Ectodermal cell (in vitro differentiated cells): Measurements from ENCODE around the gene TRUB1. TPM values are rescaled to one million over a fixed set of nuclear protein-coding genes. Genes with fewer than 3 reads are reported as not detected.
"Not testable (repeated sequence)": the region's sequence is repeated elsewhere in the genome, so short reads cannot be mapped to it uniquely, and the experiment has no call there.

ENCODE experiments used
- H3K27ac ChIP-seq: 2 replicates; pipeline ENCODE4 v1.7.0; 2013; ENCODE audit warnings: mild to moderate bottlenecking, low read depth, low read length; ENCODE audit not compliant: insufficient read depth, poor library complexity, severe bottlenecking
- H3K27me3 ChIP-seq: 2 replicates; pipeline ENCODE4 v1.7.0; 2013; ENCODE audit warnings: mild to moderate bottlenecking, low read length; ENCODE audit not compliant: insufficient read depth, control insufficient read depth, poor library complexity, severe bottlenecking
- H3K36me3 ChIP-seq: one replicate; pipeline ENCODE4 v1.7.0; 2013; ENCODE audit warnings: low read length; ENCODE audit not compliant: control insufficient read depth, insufficient read depth
- H3K4me1 ChIP-seq: one replicate; pipeline ENCODE4 v1.7.0; 2013; ENCODE audit warnings: low read length; ENCODE audit not compliant: control insufficient read depth, insufficient read depth
- H3K4me3 ChIP-seq: 2 replicates; pipeline ENCODE4 v1.7.0; 2013; ENCODE audit warnings: low read depth, low read length, control low read depth; ENCODE audit not compliant: insufficient read depth
- H3K9me3 ChIP-seq: 2 replicates; pipeline ENCODE4 v1.7.0; 2013; ENCODE audit warnings: mild to moderate bottlenecking, low read length, moderate library complexity; ENCODE audit not compliant: control insufficient read depth
- WGBS, 2 experiments: methylation state at CpG; one replicate each; pipeline ENCODE4 v1.1.7; 2013; ENCODE audit warnings: missing lambda C conversion rate in 2 of 2; 5-methylcytosine and 5-hydroxymethylcytosine counted together
- polyA plus RNA-seq, 4 experiments: library from polyadenylated mRNA; stranded (reverse); fragments of 50-300 nt; gene quantifications; one replicate each; pipeline ENCODE4 v1.2.3, GENCODE V29; 2013

TRUB1 gene
- 22.9 TPM for polyA plus RNA-seq (2013, experiment 1 of 4)
- 24.0 TPM for polyA plus RNA-seq (2013, experiment 2 of 4)
- polyA plus RNA-seq (2013, experiment 3 of 4) = 20.6 TPM
- 21.1 TPM for polyA plus RNA-seq (2013, experiment 4 of 4)

DNA sequence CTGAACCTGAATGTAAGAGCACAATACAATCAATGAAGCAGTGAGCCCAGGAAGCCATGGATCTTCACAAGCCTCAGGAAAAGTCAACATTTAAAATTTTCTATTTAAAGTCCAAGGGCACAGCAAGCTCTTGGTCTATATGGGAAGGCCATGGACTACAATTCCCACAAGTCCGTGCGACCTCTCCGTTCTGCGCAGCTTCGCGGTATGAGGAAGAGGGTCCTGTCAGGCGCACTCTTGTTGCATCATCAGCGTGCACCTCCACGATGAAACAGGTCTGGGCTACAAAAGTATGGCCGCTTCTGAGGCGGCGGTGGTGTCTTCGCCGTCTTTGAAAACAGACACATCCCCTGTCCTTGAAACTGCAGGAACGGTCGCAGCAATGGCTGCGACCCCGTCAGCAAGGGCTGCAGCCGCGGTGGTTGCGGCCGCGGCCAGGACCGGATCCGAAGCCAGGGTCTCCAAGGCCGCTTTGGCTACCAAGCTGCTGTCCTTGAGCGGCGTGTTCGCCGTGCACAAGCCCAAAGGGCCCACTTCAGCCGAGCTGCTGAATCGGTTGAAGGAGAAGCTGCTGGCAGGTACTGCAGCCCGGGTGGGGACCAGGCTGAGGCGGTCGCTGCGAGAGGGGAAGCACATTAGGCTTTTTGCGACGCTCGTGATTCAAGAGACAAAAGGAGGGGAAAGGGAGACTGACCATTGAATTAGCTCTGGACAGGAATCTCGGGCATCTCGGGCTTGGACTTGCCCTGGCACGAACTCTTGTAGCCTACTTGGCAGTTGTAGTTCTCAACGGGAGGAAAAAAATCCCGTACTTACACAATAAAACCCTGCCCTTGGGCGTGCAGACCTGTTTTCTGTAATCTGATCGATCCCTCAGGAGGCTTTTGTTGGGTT, at the start of gene TRUB1:
TRUB1 (plus strand) TSS at position 234 of the 894 bp plus-strand sequence; CDS start at position 293, 59 bp downstream.
- Histone ChIP-seq H3K4me1 (no peaks in the 10 kb centered on the region), H3K27ac (peak within 1 kb of the TSS; percentile 87), H3K9me3 (no peaks in the 10 kb centered on the region), H3K4me3 (peak within 1 kb of the TSS; percentile 95), H3K36me3 (peaks cover 8% of the 10 kb centered on the region), H3K27me3 (no peaks in the 10 kb centered on the region)
- 0 to 1% methylated on average over 45 to 46 of the region's 46 CpGs for WGBS, 2 experiments

DNA sequence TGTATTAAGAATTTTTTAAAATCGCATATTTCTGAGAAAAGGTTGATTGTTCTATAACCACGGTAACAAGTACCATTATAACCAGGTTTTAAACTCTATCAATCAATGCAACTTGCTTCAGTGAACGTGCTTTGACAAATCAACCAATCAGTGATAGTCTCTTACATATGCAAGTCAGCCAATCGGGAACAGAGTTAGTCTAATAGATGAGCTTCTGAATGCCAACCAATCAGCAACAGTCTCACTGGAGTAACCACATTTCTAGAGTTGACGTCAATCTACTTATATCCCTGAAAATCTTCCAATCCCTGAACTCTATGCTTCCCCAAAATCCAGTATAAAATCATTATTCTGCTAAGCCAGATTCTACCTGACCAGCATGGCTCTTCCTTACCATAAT, 44.7 kb upstream of the TRUB1 start:
- no peaks in the 10 kb centered on the region for H3K36me3 ChIP-seq
- no peaks in the 10 kb centered on the region for H3K9me3 ChIP-seq
- no peak overlapping the region for H3K4me3 ChIP-seq
- no peak overlapping the region for H3K27ac ChIP-seq
- H3K27me3 ChIP-seq = no peaks in the 10 kb centered on the region
- WGBS, 2 experiments = 69 to 78% methylated on average over 4 to 5 of the region's 5 CpGs
- H3K4me1 ChIP-seq = no peaks in the 10 kb centered on the region

DNA sequence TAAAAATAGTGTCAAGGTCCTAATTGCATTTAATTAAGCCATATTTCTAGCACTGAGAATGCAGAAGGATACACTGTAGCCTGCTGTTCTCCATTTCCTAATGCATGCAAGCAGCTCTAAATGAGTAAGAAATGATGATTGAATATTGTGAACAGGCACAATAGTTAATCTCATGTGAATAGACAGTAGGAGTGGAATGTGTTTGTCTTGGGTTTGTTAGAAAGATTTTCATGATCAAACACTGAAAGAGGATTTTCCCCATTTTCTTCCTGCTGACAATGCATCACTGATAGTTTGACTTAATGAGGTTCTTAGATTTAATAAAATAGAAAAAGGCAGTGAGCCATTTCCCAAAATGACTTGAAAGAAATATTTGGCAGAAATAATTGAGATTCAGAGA, 43.1 kb upstream of the TRUB1 start:
- Histone ChIP-seq H3K9me3 (no peaks in the 10 kb centered on the region), H3K27me3 (no peaks in the 10 kb centered on the region), H3K4me3 (no peak overlapping the region), H3K36me3 (no peaks in the 10 kb centered on the region), H3K4me1 (no peaks in the 10 kb centered on the region), H3K27ac (no peak overlapping the region)

DNA sequence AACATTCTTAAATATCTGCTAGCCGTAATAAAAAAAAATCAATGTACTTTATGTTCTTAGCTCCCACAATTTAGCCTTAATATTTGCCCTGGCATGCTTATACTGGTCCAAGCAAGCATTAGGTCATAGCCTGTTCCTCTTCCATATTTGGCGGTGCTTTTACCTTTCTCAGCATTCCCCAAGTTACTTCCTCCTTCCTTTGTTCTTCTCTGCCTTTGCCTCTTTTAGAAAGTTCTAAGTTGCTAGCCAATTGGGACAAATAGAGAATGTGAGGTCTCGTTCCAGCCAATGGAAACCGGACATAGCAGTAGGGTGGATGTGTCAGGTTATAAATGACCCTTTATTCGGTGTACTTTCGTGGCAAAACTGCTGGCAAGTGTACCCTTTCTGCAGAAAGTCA, 41.0 kb upstream of the TRUB1 start:
- H3K36me3 ChIP-seq, H3K4me1 ChIP-seq, H3K27ac ChIP-seq, H3K9me3 ChIP-seq, H3K4me3 ChIP-seq, H3K27me3 ChIP-seq: not testable (repeated sequence)
- 90 to 91% methylated on average over 6 of the region's 6 CpGs for WGBS, 2 experiments

- H3K36me3 ChIP-seq = no peaks in the 10 kb centered on the region
- no peak overlapping the region for H3K4me3 ChIP-seq
- WGBS, 2 experiments = 85 to 92% methylated on average over 2 to 3 of the region's 3 CpGs
- H3K27ac ChIP-seq = no peak overlapping the region
- H3K9me3 ChIP-seq = no peaks in the 10 kb centered on the region
- H3K27me3 ChIP-seq = no peaks in the 10 kb centered on the region
- no peaks in the 10 kb centered on the region for H3K4me1 ChIP-seq
These were observed 40.4 kb upstream of the TRUB1 start for GRCh38 chr10:114897593-114897992.

DNA sequence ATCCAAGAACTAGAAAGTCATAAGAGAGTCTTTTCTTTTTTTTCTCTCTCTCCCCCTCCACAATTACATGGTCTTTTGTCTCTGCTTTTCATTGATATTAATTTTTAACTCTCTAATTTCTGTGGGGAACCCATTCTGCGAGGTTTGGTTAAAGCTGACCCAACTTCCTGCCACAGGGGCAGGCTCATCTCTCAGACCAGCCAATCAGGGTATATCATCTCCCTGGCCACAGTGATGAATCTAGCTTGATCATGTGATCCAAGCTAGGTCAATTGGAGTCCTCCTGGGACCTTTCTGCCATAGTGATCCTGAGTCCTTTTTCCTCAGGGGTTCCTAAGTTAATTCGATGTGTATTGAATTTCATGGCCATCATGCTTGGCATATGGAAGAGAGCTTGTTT, 38.0 kb upstream of the TRUB1 start:
- H3K4me3 ChIP-seq = no peak overlapping the region
- no peak overlapping the region for H3K27ac ChIP-seq
- H3K27me3 ChIP-seq = no peaks in the 10 kb centered on the region
- WGBS, 2 experiments = 96 to 97% methylated on average over 2 of the region's 2 CpGs
- no peaks in the 10 kb centered on the region for H3K9me3 ChIP-seq
- no peaks in the 10 kb centered on the region for H3K36me3 ChIP-seq
- H3K4me1 ChIP-seq = no peaks in the 10 kb centered on the region

DNA sequence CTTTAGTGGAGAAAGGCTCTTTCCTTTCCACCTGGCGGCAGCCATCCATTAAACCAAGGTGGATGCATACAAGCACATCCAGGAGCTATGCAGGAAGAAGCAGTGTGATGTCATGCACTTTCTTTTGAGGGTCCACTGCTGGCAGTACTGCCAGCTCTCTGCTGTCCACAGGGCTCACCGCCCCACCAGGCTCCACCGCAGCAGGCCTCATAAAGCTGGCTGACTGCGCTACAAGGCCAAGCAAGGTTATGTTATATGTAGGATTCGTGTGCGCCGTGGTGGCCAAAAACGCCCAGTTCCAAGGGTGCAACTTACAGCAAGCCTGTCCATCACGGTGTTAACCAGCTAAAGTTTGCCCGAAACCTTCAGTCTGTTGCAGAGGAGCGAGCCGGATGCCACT, 37.3 kb upstream of the TRUB1 start:
- H3K4me3 ChIP-seq = no peak overlapping the region
- no peaks in the 10 kb centered on the region for H3K36me3 ChIP-seq
- no peak overlapping the region for H3K27ac ChIP-seq
- no peaks in the 10 kb centered on the region for H3K27me3 ChIP-seq
- no peaks in the 10 kb centered on the region for H3K4me1 ChIP-seq
- H3K9me3 ChIP-seq = no peaks in the 10 kb centered on the region
- WGBS, 2 experiments = 94 to 97% methylated on average over 12 of the region's 12 CpGs

GRCh38 chr10:114902151-114902550, 35.8 kb upstream of the TRUB1 start:
- Histone ChIP-seq H3K27me3 (no peaks in the 10 kb centered on the region), H3K4me1 (peaks cover 6% of the 10 kb centered on the region), H3K36me3 (no peaks in the 10 kb centered on the region), H3K27ac (no peak overlapping the region), H3K9me3 (no peaks in the 10 kb centered on the region), H3K4me3 (no peak overlapping the region)
- 78 to 100% methylated on average over 1 of the region's 1 CpG for WGBS, 2 experiments

DNA sequence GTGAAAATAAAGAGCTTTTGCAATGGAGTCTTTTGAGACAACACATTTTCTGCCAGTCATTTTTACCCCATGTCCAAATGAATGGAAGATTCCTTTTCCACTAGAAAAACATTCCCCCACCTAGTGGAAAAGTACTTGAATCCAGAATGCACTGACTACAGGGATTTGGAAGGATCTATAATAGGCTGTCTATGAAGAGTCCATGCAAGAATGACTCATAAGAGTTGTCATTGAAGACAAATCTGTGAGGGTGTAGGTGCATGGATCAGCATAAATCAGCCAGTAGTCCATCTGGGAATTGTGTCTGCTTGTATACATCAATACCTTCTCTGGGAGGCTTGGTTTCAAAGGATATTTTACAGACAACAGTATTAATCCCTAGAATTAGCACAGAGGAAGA, 32.5 kb upstream of the TRUB1 start:
- Histone ChIP-seq H3K27ac (no peak overlapping the region), H3K9me3 (no peaks in the 10 kb centered on the region), H3K4me1 (peaks cover 6% of the 10 kb centered on the region)

DNA sequence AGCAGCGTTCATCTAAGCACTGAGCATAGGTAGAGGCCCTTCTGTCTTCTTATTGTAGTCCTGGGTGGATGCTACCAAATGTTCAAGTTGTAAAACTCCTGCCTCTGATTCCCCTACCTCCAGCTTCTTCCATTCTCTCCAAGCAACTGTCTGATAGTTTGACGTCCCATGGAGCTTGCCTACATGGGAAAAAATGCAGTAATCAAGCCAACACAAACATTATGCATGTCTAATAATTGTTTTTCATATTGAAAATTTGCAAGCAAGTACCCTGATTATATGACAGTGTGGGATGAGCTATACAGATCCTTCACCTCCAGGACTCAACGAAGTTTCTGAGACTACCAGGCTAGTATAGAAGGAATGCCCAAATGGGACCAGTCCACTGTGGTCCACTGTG, 31.0 kb upstream of the TRUB1 start:
- H3K9me3 ChIP-seq = no peaks in the 10 kb centered on the region
- H3K27ac ChIP-seq = no peak overlapping the region
- peaks cover 6% of the 10 kb centered on the region for H3K4me1 ChIP-seq
- 91 to 95% methylated on average over 3 of the region's 3 CpGs for WGBS, 2 experiments
- no peaks in the 10 kb centered on the region for H3K27me3 ChIP-seq
- no peaks in the 10 kb centered on the region for H3K36me3 ChIP-seq
- H3K4me3 ChIP-seq = no peak overlapping the region

More for the DNA sequence above, 32.5 kb upstream of the TRUB1 start:
- Histone ChIP-seq H3K36me3 (no peaks in the 10 kb centered on the region), H3K4me3 (no peak overlapping the region), H3K27me3 (no peaks in the 10 kb centered on the region)
